Activated naive CD8-positive, alpha-beta T cell treated with anti-CD3 and anti-CD28 coated beads, Interleukin-2, amount 50 U/mL, for 16 hours (primary cell): ENCODE data around the gene IL6R.
"Not testable (repeated sequence)": the region's sequence is repeated elsewhere in the genome, so short reads cannot be mapped to it uniquely, and the experiment has no call there.

Experiments
- DNase-seq: peaks from one replicate; pipeline ENCODE4 v3.0.0-alpha.2; 2020; ENCODE audit warnings: low read depth, low spot score

Gene IL6R

GRCh38 chr1:154406886-154407197, 1.7 kb downstream of the IL6R start:
- DNase-seq, result no peak

DNA sequence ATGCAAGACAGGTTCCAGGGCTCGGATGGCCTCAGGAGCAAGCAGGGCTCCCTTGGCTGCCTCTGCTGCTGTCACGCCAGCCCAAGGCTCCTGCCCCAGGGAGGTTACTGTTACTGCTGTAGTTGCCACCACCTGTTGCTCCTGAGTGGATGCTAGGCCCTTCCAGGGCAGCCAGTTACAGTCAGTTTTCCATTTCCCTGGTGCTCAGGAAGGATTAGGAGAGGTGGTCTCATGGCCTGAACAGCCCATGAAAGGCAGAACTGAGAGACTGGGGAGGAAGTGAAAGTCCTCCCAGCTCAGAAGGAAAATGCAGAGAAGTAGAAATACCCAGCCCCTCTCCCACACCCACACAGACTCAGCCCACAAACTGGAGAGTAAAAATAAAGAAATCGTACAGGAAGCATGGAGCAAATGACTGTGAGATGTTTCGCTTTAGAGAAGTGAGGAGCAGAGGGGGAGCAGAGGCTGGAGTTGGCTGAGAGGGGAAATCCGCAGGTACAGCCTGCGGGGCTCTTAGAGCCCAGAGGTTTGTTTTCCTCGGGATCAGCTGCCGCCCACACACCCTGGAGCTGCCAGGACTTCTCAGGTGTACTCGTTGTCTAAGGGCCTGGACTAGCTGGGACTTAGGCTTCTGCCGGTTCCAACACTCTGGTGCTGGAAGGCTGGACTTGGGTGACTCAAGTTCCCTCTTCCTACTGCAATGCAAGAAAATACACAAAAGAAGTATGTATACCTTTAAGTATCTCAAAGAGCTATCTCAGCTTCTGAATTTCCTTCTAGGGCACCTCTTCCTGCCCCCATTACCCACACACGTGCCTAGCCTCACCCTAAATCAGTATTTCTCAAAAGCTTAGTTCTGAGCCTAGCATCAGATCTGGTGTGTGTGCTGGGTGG, 2.3 kb downstream of the IL6R start:
- DNase-seq, result no peak

GRCh38 chr1:154408174-154408777, 3.1 kb downstream of the IL6R start:
- DNase-seq, result no peak

- no peak for DNase-seq
Measured at GRCh38 chr1:154410185-154410827, 5.2 kb downstream of the IL6R start.

- DNase-seq, result no peak
Measured at GRCh38 chr1:154411525-154411924, 6.4 kb downstream of the IL6R start.

- DNase-seq, result no peak
Measured at GRCh38 chr1:154413177-154413783, 8.1 kb downstream of the IL6R start.

GRCh38 chr1:154414606-154415005, 9.5 kb downstream of the IL6R start:
- DNase-seq, result no peak

DNA sequence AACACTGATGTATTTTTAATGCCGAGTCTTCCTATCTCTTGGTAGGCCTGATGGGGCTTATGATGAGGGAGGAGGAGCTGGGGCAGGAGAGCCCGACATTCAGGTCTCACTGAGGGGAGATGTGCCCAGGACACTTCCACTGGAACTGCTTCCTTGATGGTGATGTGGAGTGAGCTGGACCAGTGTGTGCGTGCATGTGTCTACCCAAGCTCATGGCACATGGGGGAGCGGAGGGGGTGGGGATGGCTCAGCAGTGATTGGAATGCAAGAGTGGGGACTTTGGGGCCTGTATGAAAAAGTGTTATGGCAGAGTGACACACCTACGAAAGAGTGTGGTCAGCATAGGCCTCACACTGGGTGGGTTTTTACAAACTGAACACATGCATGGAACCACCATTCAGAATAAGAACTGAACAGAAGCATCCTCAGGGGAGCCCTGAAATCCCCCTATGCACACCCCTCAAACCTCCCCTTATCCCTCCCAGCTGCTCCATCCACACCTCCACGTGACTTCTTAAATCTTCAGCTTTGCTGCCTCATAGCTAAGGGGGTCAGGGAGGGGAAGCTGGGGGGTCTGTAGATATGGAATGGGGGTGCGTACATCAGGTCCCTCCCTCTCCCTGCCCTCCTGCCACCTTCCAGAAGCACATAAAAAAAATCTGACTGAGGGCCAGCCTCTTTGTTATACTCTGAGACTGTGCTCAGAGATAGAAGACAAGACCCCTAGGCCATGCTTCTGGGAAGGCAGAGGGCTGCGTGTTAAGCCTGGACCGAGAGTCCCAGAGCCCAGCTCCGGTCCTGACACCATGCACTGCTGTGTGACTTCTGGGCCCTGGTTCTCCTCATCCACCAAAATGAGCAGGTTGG, 11.6 kb downstream of the IL6R start:
- no peak for DNase-seq

DNA sequence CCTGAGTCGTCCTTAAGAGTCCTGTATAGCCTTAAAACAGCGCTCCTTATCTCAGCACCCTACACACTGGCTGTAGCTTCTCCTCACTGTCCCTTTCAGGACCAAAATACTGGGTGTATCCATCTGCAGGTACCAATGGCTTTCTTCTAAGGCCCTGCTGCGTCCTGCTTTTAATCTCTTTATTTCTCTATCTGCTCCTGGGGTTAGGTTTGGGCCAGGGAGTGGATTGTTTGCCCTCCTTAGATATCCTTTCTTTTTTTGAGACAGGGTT, 12.1 kb downstream of the IL6R start:
- DNase-seq, result no peak

GRCh38 chr1:154418062-154418921, 13.1 kb downstream of the IL6R start:
- no peak for DNase-seq

- no peak for DNase-seq
Measured at GRCh38 chr1:154418923-154419619, 13.9 kb downstream of the IL6R start.

- DNase-seq, result no peak
Measured at GRCh38 chr1:154419620-154420571, 14.8 kb downstream of the IL6R start.

DNA sequence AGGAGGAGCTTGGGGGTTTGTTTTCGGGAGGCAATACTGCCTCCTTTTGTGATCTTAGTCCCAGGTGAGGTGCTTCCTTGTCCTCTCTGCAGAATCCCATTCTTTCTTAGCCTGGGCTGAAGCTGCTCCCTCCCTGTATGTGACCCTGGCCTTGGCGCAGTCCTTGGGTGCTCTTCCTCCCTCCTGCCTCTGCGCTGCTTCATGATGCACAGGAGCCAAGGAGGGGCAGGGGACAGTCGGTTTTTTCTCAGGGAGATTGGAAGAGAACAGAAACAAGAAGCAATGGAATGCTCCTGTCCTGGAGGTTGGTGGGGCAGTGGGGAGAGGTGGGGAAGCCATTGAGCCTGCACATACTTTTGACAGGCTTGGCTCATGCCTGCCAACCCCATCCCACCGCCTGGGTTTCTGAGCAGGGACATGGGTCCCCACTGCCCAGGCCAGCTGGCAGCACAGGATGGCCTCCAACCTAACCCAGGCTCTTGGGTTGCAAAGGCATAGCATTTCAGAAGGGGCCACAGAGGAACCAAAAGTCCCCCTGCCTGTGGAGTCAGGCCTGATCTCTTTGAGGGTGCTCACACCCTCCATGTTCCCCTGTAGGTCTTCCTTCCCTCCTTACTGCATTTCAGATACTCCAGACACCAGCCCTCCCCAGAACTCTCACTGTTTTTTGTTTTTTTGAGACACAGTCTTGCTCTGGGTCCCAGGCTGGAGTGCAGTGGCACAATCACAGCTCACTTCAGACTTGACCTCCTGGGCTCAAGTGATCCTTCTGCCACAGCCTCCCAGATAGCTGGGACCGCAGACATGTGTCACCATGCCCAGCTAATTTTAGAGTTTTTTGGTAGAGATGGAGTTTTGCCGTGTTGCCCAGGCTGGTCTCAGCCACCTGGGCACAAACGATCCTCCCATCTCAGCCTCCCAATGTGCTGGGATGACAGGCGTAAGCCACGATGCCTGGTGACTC, 16.1 kb downstream of the IL6R start:
- DNase-seq, result no peak

GRCh38 chr1:154422049-154422448, 16.9 kb downstream of the IL6R start:
- DNase-seq, result not testable (repeated sequence)

DNA sequence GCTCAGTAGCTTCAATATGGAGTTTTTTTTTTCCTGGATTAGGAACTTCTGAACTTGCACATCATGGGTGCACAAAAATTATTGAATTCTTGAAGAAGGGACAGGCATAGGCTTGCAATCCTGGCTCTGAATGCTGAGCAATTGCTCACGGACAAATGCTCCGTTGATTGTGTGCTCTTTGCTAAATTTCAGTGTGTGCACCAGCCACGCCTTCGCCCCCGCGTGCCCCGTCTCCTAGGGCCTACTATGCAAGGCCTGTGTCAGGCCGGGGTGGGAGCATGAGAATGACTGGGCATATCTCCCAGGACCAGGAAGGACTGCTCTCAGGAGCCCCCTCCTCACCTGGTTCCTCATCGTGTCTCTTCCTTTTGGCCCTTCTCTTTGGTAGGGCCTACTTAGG, 17.4 kb downstream of the IL6R start:
- DNase-seq, result no peak

- DNase-seq, result no peak
Measured at GRCh38 chr1:154423304-154423987, 18.3 kb downstream of the IL6R start.

DNA sequence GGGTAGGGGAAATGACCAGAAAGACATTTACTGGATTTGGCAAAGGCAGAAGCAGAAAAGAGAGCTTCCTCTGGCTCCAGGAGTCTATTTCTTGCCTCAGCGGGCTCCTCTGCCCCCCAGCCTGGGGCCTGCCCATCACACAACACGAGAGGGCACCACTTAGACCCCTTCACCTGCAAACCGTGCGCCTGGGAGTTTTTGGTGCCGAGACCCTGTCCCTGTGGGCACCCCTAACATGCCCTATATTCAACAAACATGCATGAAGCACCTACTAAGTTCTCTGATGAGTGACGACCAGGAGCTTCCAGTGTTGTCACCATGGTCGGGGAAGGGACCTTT, 18.8 kb downstream of the IL6R start:
- DNase-seq, result no peak
